HG02588 (cell line): Measurements from ENCODE around the gene KCTD7.
"Not testable (repeated sequence)": the region's sequence is repeated elsewhere in the genome, so short reads cannot be mapped to it uniquely, and the experiment has no call there.

Source experiments
- ATAC-seq: cut with Tn5 transposase; IDR thresholded peaks from one replicate; pipeline ENCODE4 v1.9.1; 2021; ENCODE audit warnings: mild to moderate bottlenecking, moderate library complexity; ENCODE audit not compliant: unreplicated experiment

KCTD7 gene

GRCh38 chr7:66681491-66682349 lies 53.0 kb downstream of the KCTD7 start:
- ATAC-seq = peak; percentile 92

GRCh38 chr7:66682350-66683093 lies 53.8 kb downstream of the KCTD7 start:
- peak; percentile 30 for ATAC-seq

GRCh38 chr7:66683094-66683769 lies 54.6 kb downstream of the KCTD7 start:
- not testable (repeated sequence) for ATAC-seq

GRCh38 chr7:66683770-66684123 lies 55.1 kb downstream of the KCTD7 start:
- no peak for ATAC-seq

DNA sequence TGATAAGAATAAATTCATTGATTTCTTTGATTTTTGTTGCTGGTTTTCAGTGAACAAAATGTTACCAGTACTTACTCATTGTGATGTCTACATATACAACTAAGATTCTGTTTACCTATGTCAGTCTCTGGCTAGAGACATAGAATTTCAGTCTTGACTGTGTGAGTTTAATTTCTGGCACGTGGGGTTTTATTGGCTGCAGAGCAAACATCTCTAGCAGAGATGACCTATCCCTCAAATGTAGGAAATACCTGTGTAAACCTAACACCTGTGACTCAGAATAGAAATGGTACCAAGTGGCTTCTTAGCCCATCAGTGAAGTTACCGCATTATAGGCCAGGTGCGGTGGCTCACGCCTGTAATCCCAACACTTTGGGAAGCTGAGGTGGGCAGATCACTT lies 57.0 kb downstream of the KCTD7 start:
- not testable (repeated sequence) for ATAC-seq

GRCh38 chr7:66687186-66687585 lies 58.5 kb downstream of the KCTD7 start:
- no peak for ATAC-seq

DNA sequence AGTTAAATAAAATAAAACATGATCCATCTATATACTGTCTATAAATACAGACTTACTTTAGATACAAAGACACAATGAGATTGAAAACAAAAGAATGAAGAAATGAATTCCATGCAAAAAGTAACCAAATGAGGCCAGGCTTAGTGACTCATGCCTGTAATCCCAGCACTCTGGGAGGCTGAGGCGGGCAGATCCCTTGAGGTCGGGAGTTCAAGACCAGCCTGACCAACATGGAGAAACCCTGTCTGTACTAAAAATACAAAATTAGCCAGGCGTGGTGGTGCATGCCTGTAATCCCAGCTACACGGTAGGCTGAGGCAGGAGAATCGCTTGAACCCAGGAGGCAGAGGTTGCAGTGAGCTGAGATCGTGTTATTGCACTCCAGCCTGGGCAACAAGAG lies 59.0 kb downstream of the KCTD7 start:
- not testable (repeated sequence) for ATAC-seq

- no peak for ATAC-seq
These were observed 60.4 kb downstream of the KCTD7 start for GRCh38 chr7:66689081-66689480.

- no peak for ATAC-seq
These were observed 64.7 kb downstream of the KCTD7 start for GRCh38 chr7:66693331-66693730.
